ENCODE measurements around the gene HMHB1. TPM values are rescaled to one million over a fixed set of nuclear protein-coding genes. Genes with fewer than 3 reads are reported as not detected.

HMHB1 gene
- not detected in 2 replicates for total RNA-seq (2014; rRNA removed; shearing (Covaris generic))

GRCh38 chr5:143812085-143812705, at the start of gene HMHB1:
HMHB1 (plus strand) TSS chr5:143812161.
- Histone ChIP-seq H3K27me3 (ENCODE audit: control insufficient read depth, insufficient read depth, low read length) (no peaks in the 10 kb centered on the region), H3K4me3 (ENCODE audit: insufficient read depth, low read depth, low read length) (no peak within 1 kb of the TSS), H3K36me3 (replicated peaks; ENCODE audit: control insufficient read depth, insufficient read depth, low read length) (no peaks in the 10 kb centered on the region)
- DNase-seq, result no peak

GRCh38 chr5:143762636-143763220, 49.2 kb upstream of the HMHB1 start:
- no peaks in the 10 kb centered on the region for H3K36me3 ChIP-seq (replicated peaks; ENCODE audit: control insufficient read depth, insufficient read depth, low read length)
- H3K4me3 ChIP-seq (ENCODE audit: insufficient read depth, low read depth, low read length), result no peak overlapping the region
- DNase-seq, result no peak
- H3K27me3 ChIP-seq (ENCODE audit: control insufficient read depth, insufficient read depth, low read length), result no peaks in the 10 kb centered on the region

- Histone ChIP-seq H3K27me3 (ENCODE audit: control insufficient read depth, insufficient read depth, low read length) (no peaks in the 10 kb centered on the region), H3K4me3 (ENCODE audit: insufficient read depth, low read depth, low read length) (no peak overlapping the region)
These were observed 44.8 kb upstream of the HMHB1 start for GRCh38 chr5:143767162-143767561.

DNA sequence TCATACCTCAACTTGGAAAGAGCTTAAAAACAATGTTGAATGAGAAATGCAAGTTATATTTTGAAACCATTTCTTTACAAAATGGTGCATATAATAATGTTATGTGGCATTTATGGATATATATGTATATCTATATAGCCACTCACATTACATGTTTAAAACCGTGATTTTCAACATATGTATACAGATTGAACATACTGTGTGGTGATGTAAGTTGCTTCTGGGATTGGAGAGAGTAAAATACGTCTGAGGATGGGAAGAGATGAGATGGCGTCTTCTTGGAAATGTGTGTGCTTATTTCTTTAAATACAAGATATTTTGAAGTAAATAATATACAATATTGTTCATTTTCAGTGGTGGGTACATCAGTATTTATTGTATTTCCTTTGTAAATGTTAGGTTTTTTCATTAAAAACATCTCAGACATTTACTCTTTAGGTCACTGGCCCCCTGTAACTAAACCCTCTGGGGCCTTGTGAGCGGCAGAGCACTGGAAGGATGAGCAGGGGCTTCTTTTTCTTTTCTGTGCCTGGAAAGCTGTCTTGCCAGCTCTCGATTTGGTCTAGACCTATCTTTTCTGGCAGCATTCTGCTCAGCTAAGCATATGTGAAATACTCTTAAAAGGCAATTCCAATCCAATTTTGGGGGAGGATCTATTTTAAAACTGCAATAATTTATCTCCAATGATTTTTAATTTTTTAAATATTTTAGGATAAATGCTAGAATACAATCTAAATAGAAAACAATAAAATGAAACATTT, 42.8 kb upstream of the HMHB1 start:
- H3K27me3 ChIP-seq (ENCODE audit: control insufficient read depth, insufficient read depth, low read length), result no peaks in the 10 kb centered on the region
- no peak overlapping the region for H3K4me3 ChIP-seq (ENCODE audit: insufficient read depth, low read depth, low read length)
- no peak for DNase-seq
- H3K36me3 ChIP-seq (replicated peaks; ENCODE audit: control insufficient read depth, insufficient read depth, low read length), result no peaks in the 10 kb centered on the region

More at GRCh38 chr5:143767162-143767561, 44.8 kb upstream of the HMHB1 start:
- DNase-seq, result no peak
- H3K36me3 ChIP-seq (replicated peaks; ENCODE audit: control insufficient read depth, insufficient read depth, low read length), result no peaks in the 10 kb centered on the region

- Histone ChIP-seq H3K36me3 (replicated peaks; ENCODE audit: control insufficient read depth, insufficient read depth, low read length) (no peaks in the 10 kb centered on the region), H3K27me3 (ENCODE audit: control insufficient read depth, insufficient read depth, low read length) (no peaks in the 10 kb centered on the region), H3K4me3 (ENCODE audit: insufficient read depth, low read depth, low read length) (no peak overlapping the region)
- no peak for DNase-seq
These were observed 41.5 kb upstream of the HMHB1 start for GRCh38 chr5:143770450-143770849.

GRCh38 chr5:143771189-143771588, 40.8 kb upstream of the HMHB1 start:
- no peak for DNase-seq
- Histone ChIP-seq H3K4me3 (ENCODE audit: insufficient read depth, low read depth, low read length) (no peak overlapping the region), H3K27me3 (ENCODE audit: control insufficient read depth, insufficient read depth, low read length) (no peaks in the 10 kb centered on the region), H3K36me3 (replicated peaks; ENCODE audit: control insufficient read depth, insufficient read depth, low read length) (no peaks in the 10 kb centered on the region)

DNA sequence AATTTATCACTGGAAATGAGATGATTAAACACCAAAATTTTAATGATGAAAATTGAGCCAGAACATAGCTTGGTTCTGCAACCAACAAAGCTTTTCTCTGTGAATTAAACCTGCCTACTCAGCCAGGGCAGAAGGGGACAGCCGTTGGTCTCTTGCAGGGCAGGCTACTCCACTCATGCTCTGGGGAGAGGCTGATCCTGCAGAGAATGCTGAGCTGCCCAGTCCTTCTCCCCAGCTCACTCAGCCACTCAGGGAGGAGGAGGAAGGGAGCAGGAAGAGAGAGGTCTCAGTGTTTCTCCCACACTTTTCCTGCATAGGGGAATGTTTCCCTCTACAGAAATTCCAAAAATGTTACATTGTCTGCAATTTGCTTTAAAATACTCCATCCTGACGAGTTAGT, 40.4 kb upstream of the HMHB1 start:
- Histone ChIP-seq H3K27me3 (ENCODE audit: control insufficient read depth, insufficient read depth, low read length) (no peaks in the 10 kb centered on the region), H3K4me3 (ENCODE audit: insufficient read depth, low read depth, low read length) (no peak overlapping the region), H3K36me3 (replicated peaks; ENCODE audit: control insufficient read depth, insufficient read depth, low read length) (no peaks in the 10 kb centered on the region)
- DNase-seq, result peak; percentile 10

- no peaks in the 10 kb centered on the region for H3K36me3 ChIP-seq (replicated peaks; ENCODE audit: control insufficient read depth, insufficient read depth, low read length)
- no peak for DNase-seq
- no peaks in the 10 kb centered on the region for H3K27me3 ChIP-seq (ENCODE audit: control insufficient read depth, insufficient read depth, low read length)
- no peak overlapping the region for H3K4me3 ChIP-seq (ENCODE audit: insufficient read depth, low read depth, low read length)
These were observed 39.3 kb upstream of the HMHB1 start for GRCh38 chr5:143772621-143773020.

DNA sequence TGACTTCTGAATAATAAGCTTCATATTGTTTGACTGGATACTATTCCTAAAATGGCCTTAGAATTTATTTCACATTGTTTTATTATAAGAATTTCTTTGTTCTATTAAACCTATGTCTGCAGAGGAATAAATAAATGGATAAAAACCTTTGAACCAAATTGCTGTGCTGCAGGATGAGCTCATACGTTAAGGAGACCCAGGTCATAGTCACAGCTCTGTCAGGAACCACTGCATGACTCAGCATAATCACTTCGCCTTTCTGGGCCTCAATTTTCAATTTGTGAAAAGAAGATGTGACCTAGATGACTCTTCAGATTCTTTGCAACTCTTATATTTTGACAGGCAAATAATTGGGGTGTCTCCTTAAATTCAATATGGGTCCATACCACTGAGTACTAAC, 36.7 kb upstream of the HMHB1 start:
- DNase-seq, result no peak
- H3K27me3 ChIP-seq (ENCODE audit: control insufficient read depth, insufficient read depth, low read length), result no peaks in the 10 kb centered on the region
- H3K36me3 ChIP-seq (replicated peaks; ENCODE audit: control insufficient read depth, insufficient read depth, low read length), result no peaks in the 10 kb centered on the region
- no peak overlapping the region for H3K4me3 ChIP-seq (ENCODE audit: insufficient read depth, low read depth, low read length)

DNA sequence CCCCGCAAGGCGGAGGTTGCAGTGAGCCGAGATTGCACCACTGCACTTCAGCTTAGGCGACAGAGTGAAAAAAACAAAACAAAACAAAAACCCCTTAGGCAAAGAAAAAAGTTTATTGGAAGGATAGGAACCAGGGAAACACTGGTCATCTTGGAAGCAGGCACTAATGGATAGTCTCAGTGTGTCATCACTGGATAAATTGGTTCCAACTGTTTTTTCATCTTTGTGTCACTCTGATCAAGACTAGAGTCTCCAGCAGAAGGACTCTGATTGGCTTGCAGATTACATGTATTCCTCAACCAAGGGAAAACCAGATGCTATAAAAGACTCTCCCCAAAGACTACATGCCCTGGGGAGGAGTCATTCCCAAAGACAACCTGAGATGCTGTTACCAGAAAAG, 35.0 kb upstream of the HMHB1 start:
- no peak for DNase-seq
- no peaks in the 10 kb centered on the region for H3K36me3 ChIP-seq (replicated peaks; ENCODE audit: control insufficient read depth, insufficient read depth, low read length)
- no peak overlapping the region for H3K4me3 ChIP-seq (ENCODE audit: insufficient read depth, low read depth, low read length)
- H3K27me3 ChIP-seq (ENCODE audit: control insufficient read depth, insufficient read depth, low read length), result no peaks in the 10 kb centered on the region

DNA sequence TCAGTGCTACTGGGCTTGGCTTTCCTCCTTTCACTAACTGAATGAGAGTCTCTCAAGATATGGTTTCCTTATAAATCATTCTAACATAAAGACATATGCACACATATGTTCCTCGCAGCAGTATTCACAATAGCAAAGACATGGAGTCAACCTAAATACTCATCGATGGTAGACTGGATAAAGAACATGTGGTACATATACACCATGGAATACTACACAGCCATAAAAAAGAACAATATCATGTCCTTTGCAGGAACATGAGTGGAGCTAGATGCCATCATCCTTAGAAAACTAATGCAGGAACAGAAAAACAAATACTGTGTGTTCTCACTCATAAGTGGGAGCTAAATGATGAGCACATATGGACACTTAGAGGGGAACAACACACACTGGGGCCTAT, 32.5 kb upstream of the HMHB1 start:
- Histone ChIP-seq H3K36me3 (replicated peaks; ENCODE audit: control insufficient read depth, insufficient read depth, low read length) (no peaks in the 10 kb centered on the region), H3K4me3 (ENCODE audit: insufficient read depth, low read depth, low read length) (no peak overlapping the region), H3K27me3 (ENCODE audit: control insufficient read depth, insufficient read depth, low read length) (no peaks in the 10 kb centered on the region)
- no peak for DNase-seq

GRCh38 chr5:143781993-143782520, 29.9 kb upstream of the HMHB1 start:
- H3K4me3 ChIP-seq (ENCODE audit: insufficient read depth, low read depth, low read length), result no peak overlapping the region
- no peaks in the 10 kb centered on the region for H3K36me3 ChIP-seq (replicated peaks; ENCODE audit: control insufficient read depth, insufficient read depth, low read length)
- no peaks in the 10 kb centered on the region for H3K27me3 ChIP-seq (ENCODE audit: control insufficient read depth, insufficient read depth, low read length)
- DNase-seq, result no peak

GRCh38 chr5:143782588-143783386, 29.2 kb upstream of the HMHB1 start:
- H3K36me3 ChIP-seq (replicated peaks; ENCODE audit: control insufficient read depth, insufficient read depth, low read length), result no peaks in the 10 kb centered on the region
- no peaks in the 10 kb centered on the region for H3K27me3 ChIP-seq (ENCODE audit: control insufficient read depth, insufficient read depth, low read length)
- no peak overlapping the region for H3K4me3 ChIP-seq (ENCODE audit: insufficient read depth, low read depth, low read length)
- DNase-seq, result peak; percentile 51

- no peak for DNase-seq
- H3K27me3 ChIP-seq (ENCODE audit: control insufficient read depth, insufficient read depth, low read length), result no peaks in the 10 kb centered on the region
- no peaks in the 10 kb centered on the region for H3K36me3 ChIP-seq (replicated peaks; ENCODE audit: control insufficient read depth, insufficient read depth, low read length)
- H3K4me3 ChIP-seq (ENCODE audit: insufficient read depth, low read depth, low read length), result no peak overlapping the region
These were observed 23.6 kb upstream of the HMHB1 start for GRCh38 chr5:143788401-143788800.
